ENCODE measurements around the gene VEGFA.

VEGFA gene

DNA sequence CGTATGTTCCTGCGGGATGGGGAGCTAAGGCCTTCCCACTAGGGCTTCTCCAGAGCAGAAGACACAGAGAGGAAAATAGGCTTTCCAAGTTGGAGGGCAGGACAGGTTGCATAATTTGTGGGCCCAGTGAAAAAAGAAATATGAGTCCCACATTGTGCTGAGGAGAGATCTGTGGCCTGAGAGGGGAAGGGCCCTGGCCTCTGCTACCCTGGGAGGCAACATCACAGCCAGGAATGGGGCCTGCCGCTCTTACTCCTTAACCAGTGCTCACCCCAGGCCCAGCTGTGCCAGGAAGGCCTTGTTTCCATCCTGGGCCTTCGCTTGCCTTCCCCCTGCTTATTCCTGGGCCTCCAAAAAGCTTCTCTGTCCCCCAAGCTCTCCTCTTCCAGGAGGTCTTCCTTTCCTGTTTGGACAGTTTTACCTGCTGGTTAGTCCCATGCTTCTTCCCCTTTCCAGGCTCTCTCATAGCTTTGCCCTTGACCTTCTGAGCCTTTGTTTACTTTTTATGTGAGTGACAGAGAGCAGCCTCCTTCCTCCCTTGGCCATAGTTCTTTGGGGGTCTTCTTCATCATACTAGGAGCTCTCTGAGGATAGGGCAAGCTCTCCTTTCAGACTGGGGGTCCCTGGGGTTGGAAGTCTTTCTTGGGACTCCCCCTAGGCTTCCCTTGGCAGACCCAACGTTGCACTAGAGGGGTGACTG is 26.2 kb upstream of the VEGFA start:
- no peak for ATAC-seq
- TF ChIP-seq ZNF8 (CRISPR knock-in tag; IDR thresholded peaks at IDR 0.05) (no peak), BACH2 (CRISPR knock-in tag; IDR thresholded peaks at IDR 0.05; ENCODE audit: borderline replicate concordance) (no peak), CSDC2 (CRISPR knock-in tag; IDR thresholded peaks at IDR 0.05) (no peak), ZC3H10 (CRISPR knock-in tag; IDR thresholded peaks at IDR 0.05) (no peak), ZNF70 (CRISPR knock-in tag; IDR thresholded peaks at IDR 0.05) (no peak), RARB (CRISPR knock-in tag; IDR thresholded peaks at IDR 0.05) (no peak), ZFP3 (CRISPR knock-in tag; IDR thresholded peaks at IDR 0.05) (no peak), OSR1 (CRISPR knock-in tag; IDR thresholded peaks at IDR 0.05) (no peak)
- TF ChIP-seq, protein P1, sequence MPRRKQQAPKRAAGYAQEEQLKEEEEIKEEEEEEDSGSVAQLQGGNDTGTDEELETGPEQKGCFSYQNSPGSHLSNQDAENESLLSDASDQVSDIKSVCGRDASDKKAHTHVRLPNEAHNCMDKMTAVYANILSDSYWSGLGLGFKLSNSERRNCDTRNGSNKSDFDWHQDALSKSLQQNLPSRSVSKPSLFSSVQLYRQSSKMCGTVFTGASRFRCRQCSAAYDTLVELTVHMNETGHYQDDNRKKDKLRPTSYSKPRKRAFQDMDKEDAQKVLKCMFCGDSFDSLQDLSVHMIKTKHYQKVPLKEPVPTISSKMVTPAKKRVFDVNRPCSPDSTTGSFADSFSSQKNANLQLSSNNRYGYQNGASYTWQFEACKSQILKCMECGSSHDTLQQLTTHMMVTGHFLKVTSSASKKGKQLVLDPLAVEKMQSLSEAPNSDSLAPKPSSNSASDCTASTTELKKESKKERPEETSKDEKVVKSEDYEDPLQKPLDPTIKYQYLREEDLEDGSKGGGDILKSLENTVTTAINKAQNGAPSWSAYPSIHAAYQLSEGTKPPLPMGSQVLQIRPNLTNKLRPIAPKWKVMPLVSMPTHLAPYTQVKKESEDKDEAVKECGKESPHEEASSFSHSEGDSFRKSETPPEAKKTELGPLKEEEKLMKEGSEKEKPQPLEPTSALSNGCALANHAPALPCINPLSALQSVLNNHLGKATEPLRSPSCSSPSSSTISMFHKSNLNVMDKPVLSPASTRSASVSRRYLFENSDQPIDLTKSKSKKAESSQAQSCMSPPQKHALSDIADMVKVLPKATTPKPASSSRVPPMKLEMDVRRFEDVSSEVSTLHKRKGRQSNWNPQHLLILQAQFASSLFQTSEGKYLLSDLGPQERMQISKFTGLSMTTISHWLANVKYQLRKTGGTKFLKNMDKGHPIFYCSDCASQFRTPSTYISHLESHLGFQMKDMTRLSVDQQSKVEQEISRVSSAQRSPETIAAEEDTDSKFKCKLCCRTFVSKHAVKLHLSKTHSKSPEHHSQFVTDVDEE (CRISPR knock-in tag; IDR thresholded peaks at IDR 0.05), result no peak
- TF ChIP-seq, protein P2, sequence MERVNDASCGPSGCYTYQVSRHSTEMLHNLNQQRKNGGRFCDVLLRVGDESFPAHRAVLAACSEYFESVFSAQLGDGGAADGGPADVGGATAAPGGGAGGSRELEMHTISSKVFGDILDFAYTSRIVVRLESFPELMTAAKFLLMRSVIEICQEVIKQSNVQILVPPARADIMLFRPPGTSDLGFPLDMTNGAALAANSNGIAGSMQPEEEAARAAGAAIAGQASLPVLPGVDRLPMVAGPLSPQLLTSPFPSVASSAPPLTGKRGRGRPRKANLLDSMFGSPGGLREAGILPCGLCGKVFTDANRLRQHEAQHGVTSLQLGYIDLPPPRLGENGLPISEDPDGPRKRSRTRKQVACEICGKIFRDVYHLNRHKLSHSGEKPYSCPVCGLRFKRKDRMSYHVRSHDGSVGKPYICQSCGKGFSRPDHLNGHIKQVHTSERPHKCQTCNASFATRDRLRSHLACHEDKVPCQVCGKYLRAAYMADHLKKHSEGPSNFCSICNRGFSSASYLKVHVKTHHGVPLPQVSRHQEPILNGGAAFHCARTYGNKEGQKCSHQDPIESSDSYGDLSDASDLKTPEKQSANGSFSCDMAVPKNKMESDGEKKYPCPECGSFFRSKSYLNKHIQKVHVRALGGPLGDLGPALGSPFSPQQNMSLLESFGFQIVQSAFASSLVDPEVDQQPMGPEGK (CRISPR knock-in tag; IDR thresholded peaks at IDR 0.05; ENCODE audit: borderline replicate concordance), result no peak
- TF ChIP-seq, protein P3, sequence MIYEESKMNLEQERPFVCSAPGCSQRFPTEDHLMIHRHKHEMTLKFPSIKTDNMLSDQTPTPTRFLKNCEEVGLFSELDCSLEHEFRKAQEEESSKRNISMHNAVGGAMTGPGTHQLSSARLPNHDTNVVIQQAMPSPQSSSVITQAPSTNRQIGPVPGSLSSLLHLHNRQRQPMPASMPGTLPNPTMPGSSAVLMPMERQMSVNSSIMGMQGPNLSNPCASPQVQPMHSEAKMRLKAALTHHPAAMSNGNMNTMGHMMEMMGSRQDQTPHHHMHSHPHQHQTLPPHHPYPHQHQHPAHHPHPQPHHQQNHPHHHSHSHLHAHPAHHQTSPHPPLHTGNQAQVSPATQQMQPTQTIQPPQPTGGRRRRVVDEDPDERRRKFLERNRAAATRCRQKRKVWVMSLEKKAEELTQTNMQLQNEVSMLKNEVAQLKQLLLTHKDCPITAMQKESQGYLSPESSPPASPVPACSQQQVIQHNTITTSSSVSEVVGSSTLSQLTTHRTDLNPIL (CRISPR knock-in tag; IDR thresholded peaks at IDR 0.05; ENCODE audit: low read depth), result no peak
- TF ChIP-seq, protein P4, sequence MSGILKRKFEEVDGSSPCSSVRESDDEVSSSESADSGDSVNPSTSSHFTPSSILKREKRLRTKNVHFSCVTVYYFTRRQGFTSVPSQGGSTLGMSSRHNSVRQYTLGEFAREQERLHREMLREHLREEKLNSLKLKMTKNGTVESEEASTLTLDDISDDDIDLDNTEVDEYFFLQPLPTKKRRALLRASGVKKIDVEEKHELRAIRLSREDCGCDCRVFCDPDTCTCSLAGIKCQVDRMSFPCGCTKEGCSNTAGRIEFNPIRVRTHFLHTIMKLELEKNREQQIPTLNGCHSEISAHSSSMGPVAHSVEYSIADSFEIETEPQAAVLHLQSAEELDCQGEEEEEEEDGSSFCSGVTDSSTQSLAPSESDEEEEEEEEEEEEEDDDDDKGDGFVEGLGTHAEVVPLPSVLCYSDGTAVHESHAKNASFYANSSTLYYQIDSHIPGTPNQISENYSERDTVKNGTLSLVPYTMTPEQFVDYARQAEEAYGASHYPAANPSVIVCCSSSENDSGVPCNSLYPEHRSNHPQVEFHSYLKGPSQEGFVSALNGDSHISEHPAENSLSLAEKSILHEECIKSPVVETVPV (CRISPR knock-in tag; IDR thresholded peaks at IDR 0.05), result no peak
- TF ChIP-seq, protein P5, sequence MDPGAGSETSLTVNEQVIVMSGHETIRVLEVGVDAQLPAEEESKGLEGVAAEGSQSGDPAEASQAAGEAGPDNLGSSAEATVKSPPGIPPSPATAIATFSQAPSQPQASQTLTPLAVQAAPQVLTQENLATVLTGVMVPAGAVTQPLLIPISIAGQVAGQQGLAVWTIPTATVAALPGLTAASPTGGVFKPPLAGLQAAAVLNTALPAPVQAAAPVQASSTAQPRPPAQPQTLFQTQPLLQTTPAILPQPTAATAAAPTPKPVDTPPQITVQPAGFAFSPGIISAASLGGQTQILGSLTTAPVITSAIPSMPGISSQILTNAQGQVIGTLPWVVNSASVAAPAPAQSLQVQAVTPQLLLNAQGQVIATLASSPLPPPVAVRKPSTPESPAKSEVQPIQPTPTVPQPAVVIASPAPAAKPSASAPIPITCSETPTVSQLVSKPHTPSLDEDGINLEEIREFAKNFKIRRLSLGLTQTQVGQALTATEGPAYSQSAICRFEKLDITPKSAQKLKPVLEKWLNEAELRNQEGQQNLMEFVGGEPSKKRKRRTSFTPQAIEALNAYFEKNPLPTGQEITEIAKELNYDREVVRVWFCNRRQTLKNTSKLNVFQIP (CRISPR knock-in tag; IDR thresholded peaks at IDR 0.05; ENCODE audit: borderline replicate concordance, low read depth), result no peak

DNA sequence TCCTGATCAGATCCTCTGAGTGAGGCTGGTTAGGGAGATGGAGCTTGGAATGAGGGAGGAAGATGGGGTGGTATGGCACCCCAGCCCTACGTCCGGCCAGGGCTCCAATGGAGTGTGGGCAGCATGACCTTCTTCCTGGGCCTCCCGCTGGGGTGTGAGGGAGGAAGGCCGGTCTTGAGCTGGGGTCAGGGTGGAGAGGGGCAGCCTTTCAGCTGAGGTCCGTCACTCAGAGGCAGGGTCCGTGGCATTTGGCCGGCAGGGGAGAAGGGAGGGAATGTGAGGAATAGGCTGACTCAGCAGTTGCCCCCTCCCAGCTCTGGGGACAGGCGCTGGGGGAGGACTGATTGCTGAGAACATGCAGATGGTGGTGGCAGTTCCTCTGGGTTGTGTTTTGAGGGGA is 25.5 kb upstream of the VEGFA start:
- ATAC-seq, result no peak
- no peak for TF ChIP-seq PPARA (CRISPR knock-in tag; IDR thresholded peaks at IDR 0.05; ENCODE audit: borderline replicate concordance)

DNA sequence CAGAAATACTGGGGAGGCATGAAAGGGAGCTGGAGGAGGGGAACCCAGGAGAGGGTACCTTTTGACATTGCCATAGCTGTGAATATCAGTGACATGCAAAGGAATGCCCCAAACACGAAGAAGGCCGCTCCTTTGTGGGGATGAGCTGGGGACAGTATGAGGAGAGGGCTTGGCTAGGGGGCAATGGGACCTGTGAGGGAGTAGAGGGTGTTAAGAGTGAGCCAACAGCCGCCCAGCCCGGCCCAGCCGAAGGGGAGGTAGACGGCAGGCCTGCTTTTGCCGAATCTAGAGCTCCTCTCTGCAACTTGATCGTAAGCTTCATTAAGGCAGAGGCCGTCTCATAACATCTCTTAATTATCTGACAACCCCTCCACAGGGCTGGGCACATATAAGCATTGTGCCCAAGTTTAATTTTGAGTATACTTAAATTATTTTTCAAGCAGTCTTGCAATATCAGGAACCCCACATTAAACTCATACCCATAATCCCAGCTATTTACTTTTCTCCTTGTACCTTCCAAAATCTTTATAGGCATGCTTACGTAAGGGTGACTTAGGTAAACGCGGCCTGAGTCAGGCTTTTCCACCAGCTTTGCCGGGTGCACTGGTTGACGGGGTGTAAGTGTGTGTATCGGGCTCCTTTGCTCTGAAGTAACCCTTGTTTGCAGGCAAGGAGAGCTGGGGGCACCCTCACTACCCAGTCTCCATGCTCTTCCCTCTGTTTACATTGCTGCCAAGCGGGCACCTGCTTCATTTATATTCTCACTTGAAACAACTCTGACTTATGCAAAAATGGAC is 24.9 kb upstream of the VEGFA start:
- TF ChIP-seq CSDC2 (CRISPR knock-in tag; IDR thresholded peaks at IDR 0.05), result no peak
- no peak for ATAC-seq

DNA sequence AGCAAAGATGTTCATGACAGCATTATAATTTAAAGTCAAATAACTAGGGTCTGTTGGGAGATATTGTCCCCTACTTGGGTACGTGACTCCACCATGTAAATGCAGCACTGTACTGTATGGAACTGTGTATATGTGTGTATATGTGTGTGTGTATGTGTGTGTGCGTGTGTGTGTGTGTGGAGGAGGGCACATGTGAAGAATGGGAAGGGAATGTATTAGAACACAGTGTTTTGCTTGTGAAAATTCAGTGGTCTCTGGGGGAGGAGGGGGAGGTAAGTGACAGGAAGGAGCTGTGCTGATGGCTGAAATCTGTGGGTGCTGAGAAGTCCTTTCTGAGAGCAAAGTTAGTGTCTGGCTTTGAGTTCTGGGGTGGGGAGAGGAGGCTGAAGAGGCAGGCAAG is 23.9 kb upstream of the VEGFA start:
- no peak for ATAC-seq
- TF ChIP-seq ZNF565 (CRISPR knock-in tag; conservative IDR thresholded peaks at IDR 0.05; ENCODE audit: low read depth) (no peak), ARNTL (CRISPR knock-in tag; IDR thresholded peaks at IDR 0.05; ENCODE audit: borderline replicate concordance, low read depth) (no peak), CSDC2 (CRISPR knock-in tag; IDR thresholded peaks at IDR 0.05) (no peak), ZFP3 (CRISPR knock-in tag; IDR thresholded peaks at IDR 0.05) (no peak), TCF4 (CRISPR knock-in tag; IDR thresholded peaks at IDR 0.05; ENCODE audit: borderline replicate concordance) (no peak), ESRRG (CRISPR knock-in tag; IDR thresholded peaks at IDR 0.05) (no peak), ZNF70 (CRISPR knock-in tag; IDR thresholded peaks at IDR 0.05) (no peak), PPARA (CRISPR knock-in tag; IDR thresholded peaks at IDR 0.05; ENCODE audit: borderline replicate concordance) (no peak), ZC3H10 (CRISPR knock-in tag; IDR thresholded peaks at IDR 0.05) (no peak)
- TF ChIP-seq, protein P3 (CRISPR knock-in tag; IDR thresholded peaks at IDR 0.05; ENCODE audit: low read depth), result no peak
- TF ChIP-seq, protein P2 (CRISPR knock-in tag; IDR thresholded peaks at IDR 0.05; ENCODE audit: borderline replicate concordance), result no peak

All from SK-N-SH treated with all-trans-retinoic acid at 6 μM for 48 hours (cell line).